GM18873 (cell line): ENCODE measurements around the gene ZNG1B.
A peak's percentile ranks its signal among the peaks of the same experiment; 100 is the strongest.
"Not testable (repeated sequence)": the region's sequence is repeated elsewhere in the genome, so short reads cannot be mapped to it uniquely, and the experiment has no call there.

Experiments
- ATAC-seq: cut with Tn5 transposase; IDR thresholded peaks from one replicate; pipeline ENCODE4 v1.9.1; 2021; ENCODE audit warnings: mild to moderate bottlenecking, moderate library complexity, moderate number of reproducible peaks; ENCODE audit not compliant: unreplicated experiment, low FRiP score

The ZNG1B gene

GRCh38 chr2:113437508-113438465, at the start of gene ZNG1B:
TSS of gene ZNG1B (plus strand) at chr2:113437691. CDS start at chr2:113437869, 178 bp downstream.
- ATAC-seq = not testable (repeated sequence)

GRCh38 chr2:113390124-113390849, 47.2 kb upstream of the ZNG1B start:
- peak; percentile 91 for ATAC-seq

GRCh38 chr2:113391073-113391472, 46.4 kb upstream of the ZNG1B start:
- ATAC-seq = no peak

GRCh38 chr2:113406114-113406513, 31.4 kb upstream of the ZNG1B start:
- no peak for ATAC-seq

GRCh38 chr2:113407446-113408099, 29.9 kb upstream of the ZNG1B start:
- ATAC-seq = no peak

- not testable (repeated sequence) for ATAC-seq
These were observed 25.7 kb upstream of the ZNG1B start for GRCh38 chr2:113411725-113412352.

GRCh38 chr2:113412774-113413173, 24.7 kb upstream of the ZNG1B start:
- ATAC-seq = not testable (repeated sequence)

- not testable (repeated sequence) for ATAC-seq
These were observed 5.7 kb upstream of the ZNG1B start for GRCh38 chr2:113431773-113432172.

GRCh38 chr2:113433468-113433867, 4.0 kb upstream of the ZNG1B start:
- not testable (repeated sequence) for ATAC-seq

GRCh38 chr2:113465770-113466169, 28.3 kb downstream of the ZNG1B start:
- not testable (repeated sequence) for ATAC-seq

- ATAC-seq = not testable (repeated sequence)
These were observed 39.3 kb downstream of the ZNG1B start for GRCh38 chr2:113476688-113477368.

GRCh38 chr2:113496527-113496926, 59.0 kb downstream of the ZNG1B start:
- not testable (repeated sequence) for ATAC-seq

- not testable (repeated sequence) for ATAC-seq
These were observed 60.9 kb downstream of the ZNG1B start, which contains the start of gene FOXD4L1 for GRCh38 chr2:113498365-113498764. TSS of gene FOXD4L1 (plus strand) at chr2:113498665. CDS start at chr2:113499257, 592 bp downstream.

GRCh38 chr2:113499019-113499885, 61.8 kb downstream of the ZNG1B start:
- not testable (repeated sequence) for ATAC-seq

- ATAC-seq = not testable (repeated sequence)
These were observed 62.6 kb downstream of the ZNG1B start for GRCh38 chr2:113499886-113500722.

- not testable (repeated sequence) for ATAC-seq
These were observed 63.2 kb downstream of the ZNG1B start for GRCh38 chr2:113500723-113501038.

- ATAC-seq = not testable (repeated sequence)
These were observed 65.0 kb downstream of the ZNG1B start for GRCh38 chr2:113502216-113503093.
